SH-SY5Y (cell line): ENCODE data around the gene ARIH1.

Experiments used
- GATA2 ChIP-seq: IDR thresholded peaks from 2 replicates; pipeline ENCODE4 v1.6.1; 2011; ENCODE audit warnings: mild to moderate bottlenecking, low read depth, low read length
- GATA3 ChIP-seq: IDR thresholded peaks from 2 replicates; pipeline ENCODE4 v1.6.1; 2011; ENCODE audit warnings: low read depth, mild to moderate bottlenecking, low read length, moderate library complexity

ARIH1 gene

GRCh38 chr15:72554471-72555425 lies 80.6 kb downstream of the ARIH1 start:
- TF ChIP-seq GATA3: no peak
- no peak for TF ChIP-seq GATA2

GRCh38 chr15:72559781-72560180 lies 85.7 kb downstream of the ARIH1 start:
- TF ChIP-seq GATA2 (no peak), GATA3 (no peak)

- TF ChIP-seq GATA2 (no peak), GATA3 (no peak)
Observed at GRCh38 chr15:72560458-72560857, 86.3 kb downstream of the ARIH1 start.

- TF ChIP-seq GATA3: no peak
- no peak for TF ChIP-seq GATA2
Observed at GRCh38 chr15:72562386-72562785, 88.3 kb downstream of the ARIH1 start.

- TF ChIP-seq GATA2: no peak
- no peak for TF ChIP-seq GATA3
Observed at GRCh38 chr15:72562878-72563277, 88.7 kb downstream of the ARIH1 start.

- TF ChIP-seq GATA2 (no peak), GATA3 (no peak)
Observed at GRCh38 chr15:72564091-72564490, 90.0 kb downstream of the ARIH1 start.

- TF ChIP-seq GATA3 (no peak), GATA2 (no peak)
Observed at GRCh38 chr15:72566973-72567372, 92.8 kb downstream of the ARIH1 start.

- no peak for TF ChIP-seq GATA2
- TF ChIP-seq GATA3: no peak
Observed at GRCh38 chr15:72570059-72570458, 95.9 kb downstream of the ARIH1 start.

GRCh38 chr15:72579814-72580213 lies 105.7 kb downstream of the ARIH1 start:
- no peak for TF ChIP-seq GATA2
- TF ChIP-seq GATA3: no peak

GRCh38 chr15:72584006-72584405 lies 109.9 kb downstream of the ARIH1 start:
- TF ChIP-seq GATA3: no peak
- no peak for TF ChIP-seq GATA2

GRCh38 chr15:72585025-72585424 lies 110.9 kb downstream of the ARIH1 start:
- TF ChIP-seq GATA3: no peak
- no peak for TF ChIP-seq GATA2

GRCh38 chr15:72585476-72586058 lies 111.4 kb downstream of the ARIH1 start:
- TF ChIP-seq GATA3 (0 out of 2 replicates have a peak, but pooled peaks have one; percentile 21), GATA2 (peak; percentile 38; the same call in 1 of the 2 replicates)

GRCh38 chr15:72588096-72588495 lies 114.0 kb downstream of the ARIH1 start:
- TF ChIP-seq GATA3 (no peak), GATA2 (no peak)

GRCh38 chr15:72590427-72590826 lies 116.3 kb downstream of the ARIH1 start:
- no peak for TF ChIP-seq GATA3
- no peak for TF ChIP-seq GATA2

- TF ChIP-seq GATA2 (no peak), GATA3 (no peak)
Observed at GRCh38 chr15:72591361-72591760, 117.2 kb downstream of the ARIH1 start.
